ENCODE results near the gene ANKRD27. TPM values are rescaled to one million over a fixed set of nuclear protein-coding genes. Genes with fewer than 3 reads are reported as not detected.

Gene ANKRD27
- polyA plus RNA-seq, 1 experiment = 28.7 TPM

- no peak overlapping the region for H3K4me3 ChIP-seq (ENCODE audit: low read depth, low read length)
- TF ChIP-seq, protein P1, sequence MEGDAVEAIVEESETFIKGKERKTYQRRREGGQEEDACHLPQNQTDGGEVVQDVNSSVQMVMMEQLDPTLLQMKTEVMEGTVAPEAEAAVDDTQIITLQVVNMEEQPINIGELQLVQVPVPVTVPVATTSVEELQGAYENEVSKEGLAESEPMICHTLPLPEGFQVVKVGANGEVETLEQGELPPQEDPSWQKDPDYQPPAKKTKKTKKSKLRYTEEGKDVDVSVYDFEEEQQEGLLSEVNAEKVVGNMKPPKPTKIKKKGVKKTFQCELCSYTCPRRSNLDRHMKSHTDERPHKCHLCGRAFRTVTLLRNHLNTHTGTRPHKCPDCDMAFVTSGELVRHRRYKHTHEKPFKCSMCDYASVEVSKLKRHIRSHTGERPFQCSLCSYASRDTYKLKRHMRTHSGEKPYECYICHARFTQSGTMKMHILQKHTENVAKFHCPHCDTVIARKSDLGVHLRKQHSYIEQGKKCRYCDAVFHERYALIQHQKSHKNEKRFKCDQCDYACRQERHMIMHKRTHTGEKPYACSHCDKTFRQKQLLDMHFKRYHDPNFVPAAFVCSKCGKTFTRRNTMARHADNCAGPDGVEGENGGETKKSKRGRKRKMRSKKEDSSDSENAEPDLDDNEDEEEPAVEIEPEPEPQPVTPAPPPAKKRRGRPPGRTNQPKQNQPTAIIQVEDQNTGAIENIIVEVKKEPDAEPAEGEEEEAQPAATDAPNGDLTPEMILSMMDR (IDR thresholded peaks at IDR 0.05; ENCODE audit: low read depth, low read length) = no peak
- ChIA-PET POLR2A (no interaction called here), CTCF (interaction anchor here (1.0 to 1.2 kb wide), 2 partner anchors 342 to 1883 kb away, joined by 5 read pairs; no protein-coding TSS in a partner anchor)
- no peak for DNase-seq (ENCODE audit: low read depth, low spot score)
- no peak overlapping the region for H3K27ac ChIP-seq (ENCODE audit: low read depth, low read length)
- no peaks in the 10 kb centered on the region for H3K9me3 ChIP-seq (ENCODE audit: control insufficient read depth, insufficient read depth, low read length)
- H3K27me3 ChIP-seq (ENCODE audit: control insufficient read depth, insufficient read depth, low read length) = no peaks in the 10 kb centered on the region
These were observed 108.6 kb downstream of the ANKRD27 start for GRCh38 chr19:32566246-32566830.

DNA sequence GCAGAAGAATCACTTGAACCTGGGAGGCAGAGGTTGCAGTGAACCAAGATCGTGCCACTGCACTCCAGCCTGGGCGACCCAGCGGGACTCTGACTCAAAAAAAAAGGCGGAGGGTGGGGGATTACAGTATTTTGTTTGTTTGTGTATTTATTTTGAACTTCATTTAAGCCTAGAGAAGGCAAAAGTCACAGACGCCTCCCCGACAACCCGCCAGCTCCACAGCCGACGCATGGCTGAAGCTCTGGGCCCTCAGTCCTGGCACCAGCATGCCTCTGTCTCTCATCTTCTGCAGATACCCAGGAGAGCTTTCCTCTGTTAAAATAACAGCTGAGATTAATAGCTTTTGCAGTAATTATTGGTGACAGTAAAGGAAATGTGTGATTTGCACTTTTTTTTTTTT, 111.2 kb downstream of the ANKRD27 start:
- POLR2A ChIA-PET = no interaction called here
- no peak overlapping the region for H3K27ac ChIP-seq (ENCODE audit: low read depth, low read length)

DNA sequence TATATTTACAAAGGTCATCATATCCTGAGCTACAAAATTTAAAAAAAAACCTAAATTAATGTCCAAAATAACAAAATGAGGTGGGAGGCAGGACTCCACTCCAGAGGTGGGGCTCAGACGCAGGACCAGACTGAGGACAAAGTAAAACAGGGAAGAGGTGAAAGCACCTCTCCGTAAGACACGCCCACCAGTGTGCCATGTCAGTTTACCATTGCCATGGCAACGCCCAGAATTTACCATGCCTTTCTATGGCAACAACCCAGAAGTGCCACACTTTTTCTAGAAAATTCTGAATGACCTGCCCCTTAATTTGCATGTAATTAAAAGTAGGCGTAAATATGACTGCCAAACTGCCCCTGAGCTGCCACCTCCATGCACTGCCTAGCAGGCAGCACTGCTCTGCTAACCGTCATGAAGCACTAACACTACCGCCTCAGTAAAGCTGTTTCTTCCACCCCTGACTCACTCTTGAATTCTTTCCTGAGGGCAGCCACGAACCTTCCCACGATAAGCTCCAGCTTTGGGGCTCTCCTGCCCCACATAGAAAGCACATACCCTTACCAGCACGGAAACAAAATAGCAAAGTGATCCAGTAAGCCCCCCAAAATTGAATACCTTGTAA, 116.3 kb downstream of the ANKRD27 start:
- H3K27ac ChIP-seq (ENCODE audit: low read depth, low read length) = no peak overlapping the region
- DNase-seq (ENCODE audit: low read depth, low spot score) = no peak
- no peaks in the 10 kb centered on the region for H3K27me3 ChIP-seq (ENCODE audit: control insufficient read depth, insufficient read depth, low read length)
- ChIA-PET CTCF (interaction anchor here (0.8 kb wide), 1 partner anchor 41 kb away, joined by 3 read pairs; no protein-coding TSS in a partner anchor), POLR2A (no interaction called here)
- H3K9me3 ChIP-seq (ENCODE audit: control insufficient read depth, insufficient read depth, low read length) = no peaks in the 10 kb centered on the region
- TF ChIP-seq, protein P1 (IDR thresholded peaks at IDR 0.05; ENCODE audit: low read depth, low read length) = no peak
- H3K4me3 ChIP-seq (ENCODE audit: low read depth, low read length) = no peak overlapping the region

More for the DNA sequence above, 111.2 kb downstream of the ANKRD27 start:
- Histone ChIP-seq H3K4me3 (ENCODE audit: low read depth, low read length) (no peak overlapping the region), H3K9me3 (ENCODE audit: control insufficient read depth, insufficient read depth, low read length) (no peaks in the 10 kb centered on the region), H3K27me3 (ENCODE audit: control insufficient read depth, insufficient read depth, low read length) (no peaks in the 10 kb centered on the region)
- CTCF ChIA-PET = interaction anchor here (0.6 kb wide), 1 partner anchor 339 kb away, joined by 3 read pairs; no protein-coding TSS in a partner anchor
- no peak for DNase-seq (ENCODE audit: low read depth, low spot score)
- TF ChIP-seq, protein P1 (IDR thresholded peaks at IDR 0.05; ENCODE audit: low read depth, low read length) = no peak

GRCh38 chr19:32555786-32556185, 119.2 kb downstream of the ANKRD27 start:
- no peak overlapping the region for H3K27ac ChIP-seq (ENCODE audit: low read depth, low read length)
- no peaks in the 10 kb centered on the region for H3K27me3 ChIP-seq (ENCODE audit: control insufficient read depth, insufficient read depth, low read length)
- no peak overlapping the region for H3K4me3 ChIP-seq (ENCODE audit: low read depth, low read length)
- no peak for DNase-seq (ENCODE audit: low read depth, low spot score)
- ChIA-PET POLR2A (no interaction called here), CTCF (no interaction called here)
- no peaks in the 10 kb centered on the region for H3K9me3 ChIP-seq (ENCODE audit: control insufficient read depth, insufficient read depth, low read length)
- TF ChIP-seq, protein P1 (IDR thresholded peaks at IDR 0.05; ENCODE audit: low read depth, low read length) = no peak

- DNase-seq (ENCODE audit: low read depth, low spot score) = no peak
- CTCF ChIA-PET = interaction anchor here (0.6 kb wide), 1 partner anchor 236 kb away, joined by 3 read pairs; no protein-coding TSS in a partner anchor
- H3K4me3 ChIP-seq (ENCODE audit: low read depth, low read length) = no peak overlapping the region
- no peak overlapping the region for H3K27ac ChIP-seq (ENCODE audit: low read depth, low read length)
- TF ChIP-seq, protein P1 (IDR thresholded peaks at IDR 0.05; ENCODE audit: low read depth, low read length) = no peak
- POLR2A ChIA-PET = no interaction called here
- H3K27me3 ChIP-seq (ENCODE audit: control insufficient read depth, insufficient read depth, low read length) = no peaks in the 10 kb centered on the region
- H3K9me3 ChIP-seq (ENCODE audit: control insufficient read depth, insufficient read depth, low read length) = no peaks in the 10 kb centered on the region
These were observed 124.3 kb downstream of the ANKRD27 start for GRCh38 chr19:32550666-32551065.
